Occipital lobe (tissue), 2 donors: ENCODE measurements around the gene MYBPC1. TPM values are rescaled to one million over a fixed set of nuclear protein-coding genes. Genes with fewer than 3 reads are reported as not detected.
"Not testable (repeated sequence)": the region's sequence is repeated elsewhere in the genome, so short reads cannot be mapped to it uniquely, and the experiment has no call there.

ENCODE experiments used
- DNase-seq: peaks from one replicate; lab custom pipeline; 2025; lab: John Stamatoyannopoulos, UW
- total RNA-seq: library from RNA; depleted of rRNA; stranded (reverse); fragments of >200 nt; gene quantifications from one replicate; pipeline ENCODE4 v1.2.3, GENCODE V29; 2014

MYBPC1 gene
- total RNA-seq, 1 donor from 2014 or later = 2.0 TPM

GRCh38 chr12:101654442-101654841, 59.7 kb downstream of the MYBPC1 start:
- no peak for DNase-seq

- DNase-seq = no peak
These were observed 60.6 kb downstream of the MYBPC1 start for GRCh38 chr12:101655393-101655792.

GRCh38 chr12:101660662-101661061, 65.9 kb downstream of the MYBPC1 start:
- not testable (repeated sequence) for DNase-seq

GRCh38 chr12:101663298-101663697, 68.5 kb downstream of the MYBPC1 start:
- no peak for DNase-seq

- no peak for DNase-seq
These were observed 70.2 kb downstream of the MYBPC1 start for GRCh38 chr12:101664992-101665391.

- DNase-seq = no peak
These were observed 71.4 kb downstream of the MYBPC1 start for GRCh38 chr12:101666052-101666728.

- no peak for DNase-seq
These were observed 72.8 kb downstream of the MYBPC1 start for GRCh38 chr12:101667591-101667990.

GRCh38 chr12:101670007-101670671, 75.4 kb downstream of the MYBPC1 start:
- DNase-seq = no peak

- no peak for DNase-seq
These were observed 76.5 kb downstream of the MYBPC1 start for GRCh38 chr12:101671157-101671791.

GRCh38 chr12:101671833-101672232, 77.1 kb downstream of the MYBPC1 start:
- DNase-seq = no peak

GRCh38 chr12:101675555-101675954, 80.8 kb downstream of the MYBPC1 start:
- DNase-seq = no peak

GRCh38 chr12:101676497-101676896, 81.7 kb downstream of the MYBPC1 start:
- not testable (repeated sequence) for DNase-seq

GRCh38 chr12:101678081-101678480, 83.3 kb downstream of the MYBPC1 start:
- DNase-seq = no peak

- DNase-seq = no peak
These were observed 85.5 kb downstream of the MYBPC1 start for GRCh38 chr12:101680240-101680639.

GRCh38 chr12:101680647-101681046, 85.9 kb downstream of the MYBPC1 start:
- no peak for DNase-seq

- not testable (repeated sequence) for DNase-seq
These were observed 86.9 kb downstream of the MYBPC1 start for GRCh38 chr12:101681627-101682026.

- DNase-seq = no peak
These were observed 90.3 kb downstream of the MYBPC1 start for GRCh38 chr12:101685092-101685491.

GRCh38 chr12:101686176-101686575, 91.4 kb downstream of the MYBPC1 start:
- DNase-seq = no peak

- no peak for DNase-seq
These were observed 95.8 kb downstream of the MYBPC1 start for GRCh38 chr12:101690544-101691098.

- no peak for DNase-seq
These were observed 96.8 kb downstream of the MYBPC1 start for GRCh38 chr12:101691503-101692096.

- DNase-seq = no peak
These were observed 99.6 kb downstream of the MYBPC1 start for GRCh38 chr12:101694297-101694848.

- no peak for DNase-seq
These were observed 100.2 kb downstream of the MYBPC1 start for GRCh38 chr12:101694986-101695385.
